NB4 (cell line): ENCODE data around the gene SH2B3.
A peak's percentile ranks its signal among the peaks of the same experiment; 100 is the strongest.

Source experiments
- CTCF ChIP-seq: IDR thresholded peaks from one replicate; pipeline ENCODE4 v1.5.1; 2012; ENCODE audit warnings: low read depth, low read length
- MAX ChIP-seq: IDR thresholded peaks from 2 replicates; pipeline ENCODE4 v1.6.1; 2011; ENCODE audit warnings: low read depth, low read length
- POLR2A ChIP-seq: IDR thresholded peaks from 2 replicates; pipeline ENCODE4 v1.6.1; 2011; ENCODE audit warnings: mild to moderate bottlenecking; ENCODE audit not compliant: insufficient read length; ENCODE audit errors: extremely low read depth

DNA sequence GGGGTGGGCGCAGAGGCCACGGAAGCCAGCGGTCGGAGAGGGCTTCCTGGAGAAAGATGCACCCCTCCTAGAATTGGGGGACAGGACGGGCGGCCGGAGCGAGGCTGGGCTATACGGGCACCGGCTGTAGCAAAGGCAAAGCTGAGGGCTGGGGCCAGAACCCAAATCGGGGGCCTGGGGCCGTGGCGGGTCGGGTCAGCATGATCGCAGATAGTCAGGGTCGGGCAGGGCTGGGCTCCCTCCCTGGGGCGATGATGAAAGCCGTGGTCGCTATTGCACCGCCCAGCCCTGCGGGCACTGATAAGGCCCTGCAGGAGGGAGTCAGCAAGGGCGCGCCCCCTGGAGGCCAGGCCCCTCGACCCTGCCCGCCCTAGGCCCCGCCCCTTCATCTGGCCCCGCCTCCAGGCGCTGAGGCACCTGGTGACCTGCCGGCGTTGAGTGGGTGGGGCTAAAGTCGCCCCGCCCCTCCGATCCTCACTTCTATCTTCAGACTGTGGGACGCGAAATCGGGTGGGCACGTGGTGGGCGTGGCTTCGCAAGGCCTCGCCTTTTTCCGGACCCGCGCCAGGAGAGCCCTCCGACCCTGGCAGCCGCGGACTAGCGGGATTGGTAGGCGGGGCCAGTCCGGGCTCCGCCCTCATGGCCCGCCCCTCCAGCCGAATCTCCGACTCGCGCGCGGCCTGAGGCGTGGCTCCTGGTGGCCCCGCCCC, 419 bp upstream of the SH2B3 start:
- peak; percentile 51 for TF ChIP-seq POLR2A
- TF ChIP-seq CTCF: peak; percentile 50
- TF ChIP-seq MAX: peak; percentile 95
